ENCODE data around the gene SLC6A8. TPM values are rescaled to one million over a fixed set of nuclear protein-coding genes. Genes with fewer than 3 reads are reported as not detected.

Gene SLC6A8
- total and polyA plus RNA-seq, 2 of the 4 experiments (the other 2 are of a cell fraction), result 7.2 to 25.5 TPM

GRCh38 chrX:153639177-153640044 lies 48.3 kb upstream of the SLC6A8 start:
- in situ Hi-C loops (cut with MboI; ENCODE audit: low sequenced_read_pairs), result no loop called here

More at GRCh38 chrX:153639177-153640044, 48.3 kb upstream of the SLC6A8 start:
- Histone ChIP-seq H4K8ac (ENCODE audit: low read depth in 2 of 2, low read length in 2 of 2) (no peak overlapping the region), H2BK5ac (ENCODE audit: low read depth, low read length, poor library complexity, severe bottlenecking) (no peak overlapping the region), H3K36me3 (ENCODE audit: control insufficient read depth, insufficient read depth, low read length) (no peaks in the 10 kb centered on the region), H3K79me1 (ENCODE audit: low read depth in 1 of 2, low read length in 2 of 2) (no peaks in the 10 kb centered on the region), H2BK120ac (ENCODE audit: low read depth, low read length) (no peak overlapping the region), H3K4ac (ENCODE audit: low read depth, low read length) (no peak overlapping the region), H3K18ac (ENCODE audit: low read depth, low read length) (no peak overlapping the region), H4K20me1 (ENCODE audit: insufficient read depth, low read length) (no peaks in the 10 kb centered on the region), H2AK5ac (ENCODE audit: low read depth, low read length) (no peak overlapping the region), H4K5ac (ENCODE audit: low read depth, low read length) (no peak overlapping the region), H3K9me3 (ENCODE audit: control insufficient read depth, insufficient read depth, low read length) (peaks cover 4% of the 10 kb centered on the region; the same call in 1 of the 2 replicates), H3K27ac (ENCODE audit: insufficient read depth, low read length) (no peak overlapping the region), H3K27me3 (ENCODE audit: control insufficient read depth, insufficient read depth, low read length) (peaks cover 42% of the 10 kb centered on the region), H3K23ac (ENCODE audit: low read depth, low read length) (no peak overlapping the region), H2AK9ac (replicated peaks; ENCODE audit: low read depth, low read length, poor library complexity) (no peak overlapping the region), H3K14ac (replicated peaks; ENCODE audit: low read depth, low read length) (no peak overlapping the region), H3K4me2 (ENCODE audit: low read depth, low read length) (no peak overlapping the region), H2BK20ac (ENCODE audit: low read depth, low read length) (no peak overlapping the region), H2BK15ac (ENCODE audit: low read depth, low read length) (no peak overlapping the region), H3K9me1 (ENCODE audit: insufficient read depth, low read length) (no peaks in the 10 kb centered on the region), H3K4me1 (ENCODE audit: control insufficient read depth, insufficient read depth, low read length) (no peaks in the 10 kb centered on the region), H3K9ac (ENCODE audit: low read depth, low read length) (no peak overlapping the region), H4K91ac (ENCODE audit: insufficient read depth, low read depth, low read length) (no peak overlapping the region), H3K56ac (ENCODE audit: extremely low read depth, insufficient read depth, low read length) (no peak overlapping the region), H3K4me3 (ENCODE audit: insufficient read depth, low read depth, low read length) (no peak overlapping the region), H2AFZ (replicated peaks; ENCODE audit: low read length, poor library complexity) (no peak overlapping the region)
- no peak for TF ChIP-seq MXI1 (IDR thresholded peaks at IDR 0.05; ENCODE audit: borderline replicate concordance, low read depth, low read length)
- POLR2A ChIA-PET (ENCODE audit: unreplicated experiment), result no interaction called here
- no peak for ATAC-seq (ENCODE audit: low read depth)
- CTCF ChIA-PET, result no interaction called here
- no peak for DNase-seq
- dilution Hi-C loops (cut with HindIII; ENCODE audit: low sequenced_read_pairs, unreplicated experiment) (no loop called here), intact Hi-C loops (cut with micrococcal nuclease) (no loop called here)
- no TSS peak for BruUV-seq (replicated peaks)
- WGBS, 2 experiments (ENCODE audit: extremely low coverage in 2 of 2, insufficient read length in 1 of 2), result 73% methylated on average over 14 of the region's 28 CpGs; no CpG with 5 or more reads in 1 of the 2 experiments
